Suppressor macrophage (primary cell): ENCODE data around the gene LHX2.
A peak's percentile ranks its signal among the peaks of the same experiment; 100 is the strongest.

ENCODE experiments used
- DNase-seq, 4 experiments: peaks; one replicate each; pipeline ENCODE4 v3.0.0-alpha.2; 2020 to 2022

Gene LHX2

GRCh38 chr9:124014211-124014955 lies 2.8 kb downstream of the LHX2 start:
- DNase-seq, result no peak

- no peak for DNase-seq
Measured at GRCh38 chr9:124014956-124015660, 3.5 kb downstream of the LHX2 start.

GRCh38 chr9:124015661-124016131 lies 4.1 kb downstream of the LHX2 start:
- peak in 2 of 4 experiments; percentile 56 to 57 for DNase-seq

- peak in 1 of 4 experiments; percentile 40 for DNase-seq
Measured at GRCh38 chr9:124016175-124017050, 4.8 kb downstream of the LHX2 start.

- DNase-seq, result peak in 2 of 4 experiments; percentile 39
Measured at GRCh38 chr9:124017051-124017928, 5.7 kb downstream of the LHX2 start.

- no peak for DNase-seq
Measured at GRCh38 chr9:124017929-124018729, 6.6 kb downstream of the LHX2 start.

- DNase-seq, result no peak
Measured at GRCh38 chr9:124018730-124019697, 7.4 kb downstream of the LHX2 start.

GRCh38 chr9:124019771-124020519 lies 8.4 kb downstream of the LHX2 start:
- no peak for DNase-seq

- DNase-seq, result no peak
Measured at GRCh38 chr9:124020520-124021384, 9.2 kb downstream of the LHX2 start.

GRCh38 chr9:124021385-124021769 lies 9.8 kb downstream of the LHX2 start:
- no peak for DNase-seq

- no peak for DNase-seq
Measured at GRCh38 chr9:124022201-124023121, 10.9 kb downstream of the LHX2 start.

- DNase-seq, result no peak
Measured at GRCh38 chr9:124024107-124024506, 12.5 kb downstream of the LHX2 start.

- DNase-seq, result no peak
Measured at GRCh38 chr9:124029617-124030016, 18.0 kb downstream of the LHX2 start.

GRCh38 chr9:124030969-124031451 lies 19.4 kb downstream of the LHX2 start:
- no peak for DNase-seq

- DNase-seq, result peak in 2 of 4 experiments; percentile 16 to 26
Measured at GRCh38 chr9:124032247-124032646, 20.7 kb downstream of the LHX2 start.

- DNase-seq, result no peak
Measured at GRCh38 chr9:124033348-124033747, 21.8 kb downstream of the LHX2 start.

- no peak for DNase-seq
Measured at GRCh38 chr9:124033967-124034366, 22.4 kb downstream of the LHX2 start.
